CD8-positive, alpha-beta memory T cell (primary cell): ENCODE measurements around the gene EVL. TPM values are rescaled to one million over a fixed set of nuclear protein-coding genes. Genes with fewer than 3 reads are reported as not detected.
A peak's percentile ranks its signal among the peaks of the same experiment; 100 is the strongest.
"Not testable (repeated sequence)": the region's sequence is repeated elsewhere in the genome, so short reads cannot be mapped to it uniquely, and the experiment has no call there.

Source experiments
- CTCF ChIA-PET: fragments of 350-600 bp; sonication (Branson Sonifier 250); formaldehyde crosslinking; loops from one replicate; lab custom pipeline; 2021; ENCODE audit warnings: antibody characterized with exemption; lab: Charles Lee
- POLR2A ChIA-PET: fragments of 350-600 bp; sonication (Branson Sonifier 250); formaldehyde crosslinking; loops from one replicate; lab custom pipeline; 2021; ENCODE audit warnings: antibody characterized with exemption; lab: Charles Lee
- DNase-seq, 5 donors: peaks; one replicate each; pipeline versions ENCODE4 v3.0.0 to v3.0.0-alpha.2; 2020 to 2022; ENCODE audit warnings: mixed read lengths in 1 of 5
- H3K27ac ChIP-seq: one replicate; pipeline ENCODE4 v1.7.0; 2013; ENCODE audit warnings: low read depth, mild to moderate bottlenecking, low read length, moderate library complexity
- H3K27me3 ChIP-seq: 2 replicates; pipeline ENCODE4 v1.7.0; 2013; ENCODE audit warnings: low read length, mild to moderate bottlenecking; ENCODE audit not compliant: insufficient read depth, poor library complexity, severe bottlenecking
- H3K36me3 ChIP-seq: 2 replicates; pipeline ENCODE4 v1.7.0; 2013; ENCODE audit warnings: mild to moderate bottlenecking, low read length, moderate library complexity; ENCODE audit not compliant: insufficient read depth
- H3K4me1 ChIP-seq: 2 replicates; pipeline ENCODE4 v1.7.0; 2013; ENCODE audit warnings: mild to moderate bottlenecking, low read length, moderate library complexity; ENCODE audit not compliant: insufficient read depth
- H3K4me3 ChIP-seq: 2 replicates; pipeline ENCODE4 v1.7.0; 2013; ENCODE audit warnings: mild to moderate bottlenecking, low read length
- H3K9me3 ChIP-seq: 2 replicates; pipeline ENCODE4 v1.7.0; 2013; ENCODE audit warnings: mild to moderate bottlenecking, low read length
- H3K27ac Mint-ChIP-seq, 8 donors: one replicate each; pipeline ENCODE4 v1.8.0; 2020 to 2021; ENCODE audit warnings: mixed read lengths in 8 of 8, mild to moderate bottlenecking in 6 of 8, inconsistent platforms in 3 of 8, moderate library complexity in 3 of 8
- H3K27me3 Mint-ChIP-seq, 2 donors: one replicate each; pipeline ENCODE4 v1.8.0; 2020 to 2021; ENCODE audit warnings: mixed read lengths in 2 of 2, mild to moderate bottlenecking in 1 of 2, moderate library complexity in 1 of 2
- H3K36me3 Mint-ChIP-seq, 3 donors: one replicate each; pipeline ENCODE4 v1.8.0; 2020 to 2021; ENCODE audit warnings: mixed read lengths in 3 of 3, inconsistent platforms in 1 of 3, mild to moderate bottlenecking in 1 of 3
- H3K4me1 Mint-ChIP-seq, 3 donors: one replicate each; pipeline ENCODE4 v1.8.0; 2020 to 2021; ENCODE audit warnings: mixed read lengths in 3 of 3, inconsistent platforms in 1 of 3, mild to moderate bottlenecking in 1 of 3
- H3K4me3 Mint-ChIP-seq, 7 donors: one replicate each; pipeline ENCODE4 v1.8.0; 2020 to 2021; ENCODE audit warnings: mixed read lengths in 7 of 7, mild to moderate bottlenecking in 6 of 7, moderate library complexity in 4 of 7, inconsistent platforms in 2 of 7
- H3K9me3 Mint-ChIP-seq, 5 donors: one replicate each; pipeline ENCODE4 v1.8.0; 2020 to 2022; ENCODE audit warnings: mixed read lengths in 5 of 5, mild to moderate bottlenecking in 3 of 5, moderate library complexity in 2 of 5, inconsistent platforms in 1 of 5
- polyA plus RNA-seq: library from polyadenylated mRNA; unstranded; fragments of 300-500 nt; fragmentation: Illumina TruSeq; gene quantifications from one replicate; pipeline ENCODE4 v1.2.3, GENCODE V29; 2021
- total RNA-seq, 2 experiments: library from RNA; stranded (reverse); gene quantifications; one replicate each; pipeline ENCODE4 v1.2.3, GENCODE V29; 2021

The EVL gene
- total and polyA plus RNA-seq, 3 experiments from 2014 or later: 129 to 228 (median 218) TPM

GRCh38 chr14:100157548-100158232 lies 92.5 kb downstream of the EVL start:
- peak overlapping the region in 1 of 8 donors; percentile 23 for H3K27ac Mint-ChIP-seq
- not testable (repeated sequence) for H3K36me3 ChIP-seq, H3K4me3 ChIP-seq, DNase-seq, H3K27ac ChIP-seq, H3K9me3 ChIP-seq, H3K4me1 ChIP-seq, H3K4me1 Mint-ChIP-seq, H3K36me3 Mint-ChIP-seq, H3K27me3 ChIP-seq
- H3K27me3 Mint-ChIP-seq: peaks cover 26 to 27% of the 10 kb centered on the region in 2 donors
- ChIA-PET POLR2A (interaction anchor here (0.6 to 1.1 kb wide), 2 partner anchors 14 to 21 kb away, joined by 3 to 8 read pairs; no protein-coding TSS in a partner anchor), CTCF (interaction anchor here (0.9 kb wide), 1 partner anchor 35 kb away, joined by 3 read pairs; no protein-coding TSS in a partner anchor)
- peak overlapping the region in 4 of 7 donors; percentile 6 to 26 (median 18) for H3K4me3 Mint-ChIP-seq
- peaks cover 0 to 11% (median 7%) of the 10 kb centered on the region in 5 donors for H3K9me3 Mint-ChIP-seq

- no peak overlapping the region for H3K27ac ChIP-seq
- H3K4me3 Mint-ChIP-seq: peak overlapping the region in 5 of 7 donors; percentile 29 to 62 (median 50)
- H3K36me3 ChIP-seq: no peaks in the 10 kb centered on the region
- CTCF ChIA-PET: no interaction called here
- no peaks in the 10 kb centered on the region for H3K27me3 ChIP-seq
- no peak for DNase-seq
- H3K36me3 Mint-ChIP-seq: peaks cover 0 to 5% (median 0%) of the 10 kb centered on the region in 3 donors
- no peak overlapping the region for H3K27ac Mint-ChIP-seq
- peak overlapping the region; percentile 12 for H3K4me3 ChIP-seq
- peaks cover 0 to 11% (median 7%) of the 10 kb centered on the region in 5 donors for H3K9me3 Mint-ChIP-seq
- H3K9me3 ChIP-seq: no peaks in the 10 kb centered on the region
- no peaks in the 10 kb centered on the region for H3K4me1 ChIP-seq
- H3K4me1 Mint-ChIP-seq: peaks cover 0 to 8% (median 3%) of the 10 kb centered on the region in 3 donors
- POLR2A ChIA-PET: interaction anchor here (0.6 kb wide), 1 partner anchor 22 kb away, joined by 8 read pairs; no protein-coding TSS in a partner anchor
- H3K27me3 Mint-ChIP-seq: peaks cover 26 to 27% of the 10 kb centered on the region in 2 donors
These were observed 93.4 kb downstream of the EVL start for GRCh38 chr14:100158566-100159093.

GRCh38 chr14:100159094-100159864 lies 94.1 kb downstream of the EVL start, which contains the start of gene DEGS2:
DEGS2 (minus strand) TSS chr14:100159645; CDS start chr14:100159587, 58 bp downstream.
- DNase-seq: peak; percentile 34 to 65 (median 45)
- no peaks in the 10 kb centered on the region for H3K9me3 ChIP-seq
- H3K4me1 Mint-ChIP-seq: peaks cover 0 to 8% (median 3%) of the 10 kb centered on the region in 3 donors
- H3K36me3 ChIP-seq: no peaks in the 10 kb centered on the region
- H3K27ac Mint-ChIP-seq: no peak within 1 kb of the TSS
- peak within 1 kb of the TSS; percentile 12 for H3K4me3 ChIP-seq
- peaks cover 0 to 11% (median 7%) of the 10 kb centered on the region in 5 donors for H3K9me3 Mint-ChIP-seq
- no peaks in the 10 kb centered on the region for H3K4me1 ChIP-seq
- CTCF ChIA-PET: no interaction called here
- peaks cover 26 to 27% of the 10 kb centered on the region in 2 donors for H3K27me3 Mint-ChIP-seq
- H3K4me3 Mint-ChIP-seq: peak within 1 kb of the TSS in 6 of 7 donors; percentile 45 to 72 (median 58)
- POLR2A ChIA-PET: interaction anchor here (1.1 kb wide), 1 partner anchor 21 kb away, joined by 3 read pairs; no protein-coding TSS in a partner anchor
- peaks cover 0 to 5% (median 0%) of the 10 kb centered on the region in 3 donors for H3K36me3 Mint-ChIP-seq
- H3K27me3 ChIP-seq: no peaks in the 10 kb centered on the region
- no peak within 1 kb of the TSS for H3K27ac ChIP-seq

- peaks cover 26 to 27% of the 10 kb centered on the region in 2 donors for H3K27me3 Mint-ChIP-seq
- POLR2A ChIA-PET: interaction anchor here (1.1 kb wide), 1 partner anchor 22 kb away, joined by 3 read pairs; no protein-coding TSS in a partner anchor
These were observed 94.8 kb downstream of the EVL start for GRCh38 chr14:100159865-100160533.

GRCh38 chr14:100160534-100160916 lies 95.3 kb downstream of the EVL start:
- ChIA-PET CTCF (interaction anchor here (0.7 kb wide), 1 partner anchor 32 kb away, joined by 3 read pairs; no protein-coding TSS in a partner anchor), POLR2A (no interaction called here)
- Histone ChIP-seq H3K4me1 (no peaks in the 10 kb centered on the region), H3K4me3 (no peak overlapping the region), H3K27me3 (no peaks in the 10 kb centered on the region), H3K36me3 (no peaks in the 10 kb centered on the region), H3K27ac (no peak overlapping the region), H3K9me3 (no peaks in the 10 kb centered on the region)
- no peak for DNase-seq
- peak overlapping the region in 2 of 7 donors; percentile 41 to 66 for H3K4me3 Mint-ChIP-seq
- no peaks in the 10 kb centered on the region for H3K36me3 Mint-ChIP-seq
- no peaks in the 10 kb centered on the region for H3K9me3 Mint-ChIP-seq
- no peak overlapping the region for H3K27ac Mint-ChIP-seq
- peaks cover 26 to 27% of the 10 kb centered on the region in 2 donors for H3K27me3 Mint-ChIP-seq
- peaks cover 4 to 13% (median 8%) of the 10 kb centered on the region in 3 donors for H3K4me1 Mint-ChIP-seq

More at GRCh38 chr14:100159865-100160533, 94.8 kb downstream of the EVL start:
- H3K27ac ChIP-seq: no peak overlapping the region
- no peaks in the 10 kb centered on the region for H3K4me1 ChIP-seq
- no peak overlapping the region for H3K4me3 ChIP-seq
- H3K27ac Mint-ChIP-seq: no peak overlapping the region
- no peaks in the 10 kb centered on the region for H3K9me3 ChIP-seq
- peaks cover 0 to 4% (median 3%) of the 10 kb centered on the region in 5 donors for H3K9me3 Mint-ChIP-seq
- no peaks in the 10 kb centered on the region for H3K36me3 ChIP-seq
- CTCF ChIA-PET: interaction anchor here (0.7 kb wide), 1 partner anchor 33 kb away, joined by 3 read pairs; no protein-coding TSS in a partner anchor
- DNase-seq: no peak
- no peaks in the 10 kb centered on the region for H3K27me3 ChIP-seq
- peaks cover 2 to 10% (median 5%) of the 10 kb centered on the region in 3 donors for H3K4me1 Mint-ChIP-seq
- peak overlapping the region in 6 of 7 donors; percentile 41 to 66 (median 54) for H3K4me3 Mint-ChIP-seq
- H3K36me3 Mint-ChIP-seq: peaks cover 0 to 4% (median 0%) of the 10 kb centered on the region in 3 donors

- CTCF ChIA-PET: no interaction called here
- H3K4me1 Mint-ChIP-seq: peaks cover 13 to 17% (median 16%) of the 10 kb centered on the region in 3 donors
- no peaks in the 10 kb centered on the region for H3K36me3 Mint-ChIP-seq
- Histone ChIP-seq H3K4me3 (no peak overlapping the region), H3K27me3 (no peaks in the 10 kb centered on the region), H3K9me3 (no peaks in the 10 kb centered on the region), H3K4me1 (no peaks in the 10 kb centered on the region), H3K27ac (no peak overlapping the region), H3K36me3 (no peaks in the 10 kb centered on the region)
- H3K27me3 Mint-ChIP-seq: peaks cover 6 to 8% of the 10 kb centered on the region in 2 donors
- peak overlapping the region in 5 of 7 donors; percentile 46 to 71 (median 60) for H3K4me3 Mint-ChIP-seq
- no peak for DNase-seq
- POLR2A ChIA-PET: interaction anchor here (0.6 kb wide), 1 partner anchor 283 kb away, joined by 4 read pairs; no protein-coding TSS in a partner anchor
- H3K9me3 Mint-ChIP-seq: no peaks in the 10 kb centered on the region
- H3K27ac Mint-ChIP-seq: peak overlapping the region in 2 of 8 donors; percentile 52 to 58
These were observed 100.2 kb downstream of the EVL start for GRCh38 chr14:100165376-100165775.
